ENCODE data around the gene FAM174C. TPM values are rescaled to one million over a fixed set of nuclear protein-coding genes. Genes with fewer than 3 reads are reported as not detected.

Gene FAM174C
- total and polyA plus RNA-seq, 2 of the 8 experiments (the other 6 are each of a cell fraction or from before 2014, with no cell fraction given): 44.5 to 125 TPM

DNA sequence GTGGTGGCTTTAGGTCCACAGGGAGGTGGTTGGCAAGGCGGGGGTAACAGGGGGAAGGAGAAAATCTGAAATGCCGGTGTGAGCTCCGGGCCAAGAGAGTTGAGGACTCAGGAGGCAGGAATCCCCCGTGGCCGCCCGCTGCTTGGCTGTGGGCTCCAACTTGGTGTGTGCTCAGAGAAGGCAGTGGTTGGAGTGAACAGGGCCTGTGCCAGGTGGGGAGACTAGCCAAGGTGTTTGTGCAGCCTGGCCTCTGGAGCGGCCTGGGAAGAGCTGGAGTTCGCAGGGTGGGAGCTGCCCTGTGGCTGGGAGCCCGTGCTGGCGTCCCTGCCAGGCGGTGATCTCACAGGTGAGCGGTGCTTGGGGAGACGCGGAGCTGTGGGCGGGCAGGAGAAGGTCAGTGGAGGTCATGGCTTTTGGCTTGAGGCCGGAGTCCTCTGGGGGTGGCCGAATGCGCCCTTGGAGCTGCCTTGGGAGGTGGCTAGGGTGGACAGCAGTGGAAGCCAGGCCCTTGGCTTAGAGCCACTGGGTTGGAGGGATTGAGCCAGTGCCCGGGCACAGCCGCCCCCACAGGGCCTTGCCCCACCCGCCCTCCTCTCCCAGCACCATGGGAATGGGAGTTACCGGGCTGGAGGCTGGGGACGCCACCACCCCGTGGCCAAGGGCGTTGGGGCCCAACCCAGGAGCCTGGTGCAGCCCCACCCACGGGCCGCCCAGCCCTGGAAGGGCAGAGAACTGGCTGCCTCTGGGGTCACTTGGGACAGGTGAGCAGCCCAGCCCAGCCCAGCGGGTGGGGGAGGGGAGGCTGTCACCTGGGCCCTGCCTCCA lies 13.3 kb upstream of the FAM174C start:
- peak overlapping the region; percentile 55 for H3K4ac ChIP-seq (replicated peaks; ENCODE audit: insufficient read length, low read depth, low read length)
- no peak overlapping the region for H3K14ac ChIP-seq (ENCODE audit: insufficient read length)
- no peak for FAIRE-seq
- no peak overlapping the region; the same call in none of the 2 replicates for H3K18ac ChIP-seq (ENCODE audit: extremely low read depth, low read length)
- H3K4me2 ChIP-seq (ENCODE audit: insufficient read depth in 1 of 2, low read depth in 2 of 2, low read length in 2 of 2): peak overlapping the region; percentile 83 to 94
- DNase-seq (ENCODE audit: low read depth in 1 of 2, low spot score in 2 of 2): no peak
- 29% methylated on average over 18 of the region's 28 CpGs; no CpG with 5 or more reads in 1 of the 2 experiments for WGBS, 2 experiments (ENCODE audit: extremely low coverage in 1 of 2, insufficient coverage in 1 of 2, insufficient read length in 1 of 2, insufficient replicate concordance in 2 of 2, low coverage in 1 of 2, low lambda C conversion rate in 2 of 2, missing lambda C conversion rate in 1 of 2)
- peak overlapping the region; percentile 52 for H4K91ac ChIP-seq (replicated peaks; ENCODE audit: insufficient read length, low read length)
- H4K8ac ChIP-seq (ENCODE audit: extremely low read depth, insufficient read depth, low read length): peak overlapping the region; percentile 45
- peaks cover 29% of the 10 kb centered on the region; the same call in 1 of the 2 replicates for H3K23me2 ChIP-seq (ENCODE audit: low read depth, low read length)
- peak overlapping the region; percentile 39; the same call in 1 of the 2 replicates for H2AK5ac ChIP-seq (ENCODE audit: low read depth, low read length)
- no peak overlapping the region for H2AFZ ChIP-seq (ENCODE audit: low read length)
- peaks cover 0 to under 1% (median under 1%) of the 10 kb centered on the region in 4 experiments; a peak in 3 of 7 replicates for H3K27me3 ChIP-seq (replicated peaks in 1 of 4; ENCODE audit: control insufficient read depth in 3 of 4, extremely low read depth in 1 of 4, insufficient read depth in 3 of 4, low read length in 3 of 4)
- H2BK20ac ChIP-seq (ENCODE audit: low read length): 0 out of 2 replicates have a peak overlapping the region, but pooled peaks have one; percentile 61
- no peaks in the 10 kb centered on the region for H3K9me3 ChIP-seq (ENCODE audit: insufficient read depth in 2 of 2, low read depth in 1 of 2, low read length in 1 of 2)
- ChIA-PET CTCF (ENCODE audit: partially characterized antibody) (interaction anchor here (0.8 to 15.9 kb wide), 8 partner anchors 9 to 223 kb away, joined by 3 to 212 read pairs (median 3); partner anchors contain the start of gene ATP5F1D), POLR2A (ENCODE audit: partially characterized antibody) (interaction anchor here (1.0 to 19.4 kb wide), 8 partner anchors 3 to 62 kb away, joined by 3 to 456 read pairs (median 167); partner anchors contain the start of genes ATP5F1D, CBARP, CIRBP and FAM174C)
- H3K79me2 ChIP-seq (ENCODE audit: control insufficient read depth in 1 of 2, insufficient read depth in 2 of 2, low read length in 2 of 2): no peaks in the 10 kb centered on the region
- peaks cover 0 to 15% (median 1%) of the 10 kb centered on the region in 4 experiments; a peak in 6 of 8 replicates for H3K36me3 ChIP-seq (ENCODE audit: control insufficient read depth in 2 of 4, insufficient read depth in 4 of 4, low read length in 3 of 4)
- TF ChIP-seq POLR2A (IDR thresholded peaks at IDR 0.05; ENCODE audit: control extremely low read depth in 1 of 2, low read depth in 2 of 2, low read length in 2 of 2) (peak in 1 of 2 experiments; percentile 16; a peak in 1 of 3 replicates), EZH2 (IDR thresholded peaks at IDR 0.05; ENCODE audit: low read depth, low read length, severe bottlenecking) (no peak)
- peak overlapping the region in 3 of 4 experiments; percentile 39 to 65 (median 59); a peak in 5 of 7 replicates for H3K9ac ChIP-seq (replicated peaks in 1 of 4; ENCODE audit: extremely low read depth in 1 of 4, low read depth in 3 of 4, low read length in 3 of 4)
- peak overlapping the region; percentile 33; the same call in 1 of the 2 replicates for H3K27ac ChIP-seq (ENCODE audit: low read depth, low read length)
- peak overlapping the region; percentile 99 for H2BK15ac ChIP-seq (ENCODE audit: low read length)
- peak overlapping the region; percentile 52 to 77 (median 64) for H3K4me3 ChIP-seq (ENCODE audit: extremely low read depth in 1 of 4, insufficient read depth in 2 of 4, low read depth in 3 of 4, low read length in 4 of 4)
- no peaks in the 10 kb centered on the region for H3K79me1 ChIP-seq (ENCODE audit: low read depth, low read length)
- peaks cover 0 to 59% (median 40%) of the 10 kb centered on the region in 4 experiments; a peak in 6 of 7 replicates for H3K4me1 ChIP-seq (replicated peaks in 1 of 4; ENCODE audit: control insufficient read depth in 3 of 4, insufficient read depth in 4 of 4, low read length in 3 of 4)
- H4K20me1 ChIP-seq (replicated peaks in 1 of 2; ENCODE audit: control insufficient read depth in 1 of 2, insufficient read depth in 2 of 2, low read length in 2 of 2): peaks cover 2 to 9% of the 10 kb centered on the region in 2 experiments
- H3K23ac ChIP-seq (ENCODE audit: insufficient read length): no peak overlapping the region
- H4K5ac ChIP-seq (ENCODE audit: insufficient read length, low read depth, low read length): peak overlapping the region; percentile 32
- H2BK120ac ChIP-seq (replicated peaks; ENCODE audit: low read depth, low read length): peak overlapping the region; percentile 92
- peak overlapping the region; percentile 59 for H3K56ac ChIP-seq (replicated peaks; ENCODE audit: insufficient read length, low read depth, low read length)
- peak overlapping the region; percentile 96; the same call in 1 of the 2 replicates for H2BK12ac ChIP-seq (ENCODE audit: low read depth, low read length)
- peak overlapping the region; percentile 88; the same call in 1 of the 2 replicates for H2BK5ac ChIP-seq (ENCODE audit: low read depth, low read length)

Measured in H1 (cell line).